OCI-LY3 (cell line): Measurements from ENCODE around the gene PPP3CB.

ENCODE experiments used
- CTCF ChIP-seq: fragments of 200-600, 300-600 bp; sonication (generic); IDR thresholded peaks from 2 replicates; pipeline ENCODE4 v1.5.1; 2014; ENCODE audit warnings: antibody characterized with exemption, low read length, low read depth
- EZH2phosphoT487 ChIP-seq: fragments of 200-600 bp; shearing (Covaris generic); IDR thresholded peaks from 2 replicates; pipeline ENCODE4 v1.6.1; 2018; ENCODE audit warnings: antibody characterized with exemption, mixed run types, low read depth

- TF ChIP-seq CTCF = no peak
- no peak for TF ChIP-seq EZH2phosphoT487
Measured at GRCh38 chr10:73444457-73444856, 51.4 kb downstream of the PPP3CB start.
